ENCODE data around the gene CCN5. TPM values are rescaled to one million over a fixed set of nuclear protein-coding genes. Genes with fewer than 3 reads are reported as not detected.

The CCN5 gene
- total RNA-seq, 1 donor from 2014 or later, result 1.9 TPM

GRCh38 chr20:44738813-44739477 lies 23.8 kb downstream of the CCN5 start:
- peak; percentile 79 for ATAC-seq

DNA sequence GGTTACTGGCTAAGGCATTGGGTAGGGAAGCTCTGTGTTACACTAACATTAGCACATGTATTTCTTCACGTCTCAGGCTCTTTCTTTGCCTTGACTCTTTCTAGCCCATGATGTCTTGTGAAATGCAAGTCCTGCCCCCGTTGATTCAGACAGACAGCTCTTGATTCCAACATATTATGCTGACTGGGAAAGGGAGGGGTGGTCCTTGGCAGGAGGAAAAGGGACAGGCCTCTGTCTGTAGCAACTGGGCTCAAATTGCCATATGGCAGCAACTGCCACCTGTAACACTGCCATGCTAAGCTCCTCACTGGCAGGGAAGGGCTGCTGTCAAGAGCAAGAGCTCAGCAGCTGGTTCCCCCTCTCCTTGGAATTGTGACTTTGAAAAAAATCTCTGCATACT lies 24.8 kb downstream of the CCN5 start:
- ATAC-seq, result no peak

DNA sequence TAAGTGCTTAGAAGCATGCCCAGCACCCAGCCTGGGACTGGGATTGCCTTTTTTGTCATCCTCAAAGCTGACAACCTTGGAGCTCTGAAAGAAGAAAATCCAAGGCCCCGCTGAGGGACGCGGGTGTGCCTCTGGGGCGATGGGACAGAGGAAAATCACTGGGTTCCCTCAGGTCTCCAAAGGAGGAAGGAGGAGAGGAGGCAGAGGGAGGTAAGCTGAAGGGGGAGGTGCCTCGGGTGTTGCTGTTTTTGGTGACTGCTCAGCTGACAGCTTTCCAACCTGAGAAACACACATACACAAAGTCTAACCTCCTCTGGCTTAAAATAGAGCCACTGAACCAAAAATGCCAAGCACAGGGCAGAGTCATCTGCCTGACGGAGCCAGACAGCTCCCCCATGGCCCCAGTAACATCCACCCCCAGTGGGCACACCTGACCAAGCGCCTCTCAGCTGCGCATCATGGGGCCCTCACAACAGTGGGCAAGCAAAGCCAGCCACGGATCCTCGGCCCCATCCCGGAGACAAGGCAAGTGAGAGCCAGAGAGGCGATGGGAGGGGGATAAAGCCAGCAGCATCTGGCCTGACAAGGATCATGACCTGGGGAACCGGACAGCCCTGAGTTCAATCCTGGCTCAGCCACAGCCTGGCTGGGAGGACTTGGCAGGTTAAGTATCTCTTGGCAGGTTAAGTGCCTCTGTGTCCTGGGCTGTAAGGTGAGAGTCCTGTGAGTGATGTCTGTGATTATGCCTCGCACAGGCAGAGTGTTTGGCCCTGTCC lies 27.3 kb downstream of the CCN5 start:
- ATAC-seq, result no peak

GRCh38 chr20:44743080-44743701 lies 28.0 kb downstream of the CCN5 start:
- no peak for ATAC-seq

GRCh38 chr20:44743916-44744655 lies 28.9 kb downstream of the CCN5 start:
- ATAC-seq, result no peak

DNA sequence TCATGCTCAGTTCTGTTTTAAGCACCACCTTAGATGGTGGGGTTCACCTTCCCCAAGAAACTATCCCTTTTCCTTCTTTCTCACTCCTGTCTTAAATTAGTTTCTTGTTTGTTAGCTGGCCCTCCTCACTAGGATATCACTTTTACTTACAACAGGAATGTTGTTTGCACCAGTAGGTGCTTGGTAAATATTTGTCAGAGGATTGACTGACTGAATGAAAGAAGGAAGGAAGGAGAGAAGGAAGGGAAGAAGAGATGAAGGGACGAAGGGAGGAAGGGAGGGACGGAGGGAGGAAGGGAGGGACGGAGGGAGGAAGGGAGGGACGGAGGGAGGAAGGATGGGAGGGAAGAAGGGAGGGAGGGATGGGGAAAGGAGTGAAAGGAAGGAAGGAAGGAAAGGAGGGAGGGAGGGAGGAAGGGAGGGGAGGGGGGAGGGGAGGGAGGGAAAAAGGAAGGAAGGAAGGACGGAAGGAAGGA lies 30.0 kb downstream of the CCN5 start:
- ATAC-seq, result no peak

DNA sequence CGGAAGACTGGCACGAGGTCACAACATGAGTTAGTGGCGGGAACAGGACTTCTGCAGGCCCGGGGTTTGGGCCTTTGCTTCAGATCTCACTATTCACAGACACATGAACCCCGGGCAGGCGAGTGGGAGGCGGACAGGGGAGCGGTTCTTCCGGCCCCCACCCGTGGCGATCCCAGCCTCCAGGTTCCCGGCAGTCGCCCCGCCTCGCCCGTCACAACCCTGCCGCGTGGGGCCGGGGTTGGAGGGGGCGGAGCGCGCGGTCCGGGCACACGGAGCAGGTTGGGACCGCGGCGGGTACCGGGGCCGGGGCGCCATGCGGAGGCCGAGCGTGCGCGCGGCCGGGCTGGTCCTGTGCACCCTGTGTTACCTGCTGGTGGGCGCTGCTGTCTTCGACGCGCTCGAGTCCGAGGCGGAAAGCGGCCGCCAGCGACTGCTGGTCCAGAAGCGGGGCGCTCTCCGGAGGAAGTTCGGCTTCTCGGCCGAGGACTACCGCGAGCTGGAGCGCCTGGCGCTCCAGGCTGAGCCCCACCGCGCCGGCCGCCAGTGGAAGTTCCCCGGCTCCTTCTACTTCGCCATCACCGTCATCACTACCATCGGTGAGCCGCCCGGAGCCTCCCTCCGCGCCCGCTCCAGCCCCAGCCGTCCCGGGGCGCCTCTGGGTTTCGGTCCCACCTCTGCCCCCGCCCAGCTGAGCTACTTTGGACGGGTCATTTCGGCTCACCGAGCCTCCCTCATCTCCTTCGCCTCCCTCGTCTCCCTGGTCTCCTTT lies 30.6 kb downstream of the CCN5 start, which contains the start of gene KCNK15:
Gene KCNK15, plus strand, starts transcription at position 268 of the 769 bp plus-strand sequence. Its CDS starts 46 bp downstream, at position 314.
- peak; percentile 57 for ATAC-seq

GRCh38 chr20:44746367-44747165 lies 31.4 kb downstream of the CCN5 start:
- peak; percentile 12 for ATAC-seq

- ATAC-seq, result peak; percentile 73
Observed at GRCh38 chr20:44747166-44748004, 32.2 kb downstream of the CCN5 start.

DNA sequence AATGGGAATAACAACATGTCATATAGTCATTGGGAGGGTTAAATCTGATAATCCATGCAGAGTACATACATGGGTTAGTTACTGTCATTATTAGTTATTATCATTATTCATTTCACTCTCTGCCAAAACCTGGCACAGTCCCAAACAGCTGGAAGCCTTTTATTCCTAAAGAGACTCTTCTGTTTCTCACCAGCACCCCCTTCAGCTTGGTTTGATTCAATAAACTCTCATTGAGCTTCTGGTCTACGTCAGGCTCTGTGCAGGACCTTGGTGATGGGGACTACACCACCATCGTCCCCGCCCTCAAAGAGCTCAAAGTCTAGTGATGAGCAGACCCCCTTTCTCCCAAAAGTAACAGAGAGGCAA lies 32.8 kb downstream of the CCN5 start:
- ATAC-seq, result no peak

DNA sequence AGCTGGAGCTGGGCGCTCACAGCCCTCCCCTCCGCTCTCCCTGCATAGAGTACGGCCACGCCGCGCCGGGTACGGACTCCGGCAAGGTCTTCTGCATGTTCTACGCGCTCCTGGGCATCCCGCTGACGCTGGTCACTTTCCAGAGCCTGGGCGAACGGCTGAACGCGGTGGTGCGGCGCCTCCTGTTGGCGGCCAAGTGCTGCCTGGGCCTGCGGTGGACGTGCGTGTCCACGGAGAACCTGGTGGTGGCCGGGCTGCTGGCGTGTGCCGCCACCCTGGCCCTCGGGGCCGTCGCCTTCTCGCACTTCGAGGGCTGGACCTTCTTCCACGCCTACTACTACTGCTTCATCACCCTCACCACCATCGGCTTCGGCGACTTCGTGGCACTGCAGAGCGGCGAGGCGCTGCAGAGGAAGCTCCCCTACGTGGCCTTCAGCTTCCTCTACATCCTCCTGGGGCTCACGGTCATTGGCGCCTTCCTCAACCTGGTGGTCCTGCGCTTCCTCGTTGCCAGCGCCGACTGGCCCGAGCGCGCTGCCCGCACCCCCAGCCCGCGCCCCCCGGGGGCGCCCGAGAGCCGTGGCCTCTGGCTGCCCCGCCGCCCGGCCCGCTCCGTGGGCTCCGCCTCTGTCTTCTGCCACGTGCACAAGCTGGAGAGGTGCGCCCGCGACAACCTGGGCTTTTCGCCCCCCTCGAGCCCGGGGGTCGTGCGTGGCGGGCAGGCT lies 35.1 kb downstream of the CCN5 start:
- ATAC-seq, result no peak

DNA sequence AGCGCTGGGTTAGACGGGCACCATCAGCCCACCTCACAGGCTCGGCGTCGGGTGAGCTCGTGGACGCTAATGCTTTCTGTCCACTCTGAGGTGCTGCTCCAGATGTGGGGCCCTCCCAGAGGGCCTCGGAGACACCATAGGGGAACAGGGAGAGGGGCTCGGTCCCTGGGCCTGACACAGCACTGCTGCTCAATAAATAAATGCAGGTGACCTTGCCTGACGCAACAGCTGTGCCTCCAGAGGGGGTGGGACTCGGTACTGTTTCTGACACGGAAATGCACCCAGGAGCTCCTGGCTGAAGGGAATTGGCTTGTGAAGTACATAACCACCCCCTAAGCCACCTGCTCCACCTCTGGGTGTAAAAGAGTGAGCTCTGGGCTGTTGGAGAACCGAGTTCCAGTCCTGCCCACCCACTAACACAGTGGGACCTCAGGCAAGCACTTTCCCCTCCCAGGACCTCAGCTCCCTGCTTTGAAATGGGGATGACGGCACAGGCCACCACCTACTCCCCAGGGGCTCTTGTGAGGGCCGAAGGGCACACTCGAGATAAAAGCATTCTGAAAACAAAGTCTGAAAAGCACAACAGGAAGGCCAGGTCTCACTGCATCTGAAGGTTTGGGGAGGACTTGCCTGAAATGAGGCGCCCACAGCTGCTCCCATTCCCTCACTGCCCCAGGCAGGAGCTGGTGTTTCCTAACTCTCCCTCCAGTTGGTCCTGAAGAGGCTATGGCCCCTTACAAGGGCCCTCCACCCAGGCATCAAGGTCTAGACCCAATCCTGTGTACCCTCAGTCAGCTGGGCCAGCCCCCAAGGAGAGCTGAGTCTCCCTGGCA lies 37.1 kb downstream of the CCN5 start:
- ATAC-seq, result no peak

- ATAC-seq, result peak; percentile 19
Observed at GRCh38 chr20:44754554-44754953, 39.4 kb downstream of the CCN5 start.

DNA sequence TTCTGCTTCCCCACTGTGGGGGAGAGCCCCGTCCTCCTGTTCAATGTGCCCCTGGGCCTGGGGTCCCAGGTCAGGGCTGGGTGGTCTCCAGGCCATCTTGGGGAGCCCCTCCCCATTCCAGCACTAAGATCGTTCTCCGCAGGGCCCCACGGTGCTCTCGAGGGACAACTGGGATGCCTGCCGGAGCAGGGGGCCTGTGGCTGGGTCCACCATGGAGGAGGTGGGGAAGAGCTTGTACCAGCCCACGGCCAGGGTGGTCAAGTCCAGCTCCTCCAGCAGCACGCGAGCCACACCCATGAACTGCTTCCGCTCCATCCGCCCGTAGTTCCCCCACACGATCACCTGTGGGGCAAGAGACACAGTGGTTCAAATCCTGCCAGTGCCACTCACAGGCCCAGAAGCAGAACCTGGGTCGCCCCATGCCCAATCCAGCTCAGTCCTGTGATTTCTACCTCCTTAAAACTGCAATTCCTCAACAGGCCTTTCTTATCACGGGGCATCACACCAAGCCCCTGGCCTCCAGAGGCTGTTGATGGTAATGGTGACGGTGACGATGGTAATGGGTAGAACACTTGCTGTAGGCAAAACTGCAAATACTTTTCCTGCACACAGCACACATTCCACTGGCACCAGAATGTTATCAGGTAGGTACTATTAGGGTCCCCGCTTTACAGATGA lies 41.0 kb downstream of the CCN5 start:
- ATAC-seq, result no peak

DNA sequence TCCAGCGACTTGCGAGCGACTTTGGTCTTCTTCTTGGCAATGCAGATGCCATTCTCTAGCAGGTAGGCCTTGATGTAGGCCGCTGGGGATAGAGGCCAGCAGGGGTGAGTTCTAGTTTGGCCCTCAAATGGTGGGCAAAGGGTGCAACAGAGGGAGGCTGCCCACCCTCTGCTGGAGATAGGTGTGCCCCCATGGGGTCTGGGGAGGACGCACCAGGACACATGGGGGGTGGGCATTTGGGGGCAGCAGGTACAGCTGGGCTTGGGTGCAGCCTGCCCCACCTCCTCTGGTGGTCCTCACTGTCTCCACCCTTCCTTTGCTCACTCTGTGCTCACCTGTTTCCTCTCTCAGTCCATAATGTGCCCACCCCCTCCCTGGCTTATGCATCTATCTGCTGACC lies 41.8 kb downstream of the CCN5 start:
- no peak for ATAC-seq

- no peak for ATAC-seq
Observed at GRCh38 chr20:44758247-44759101, 43.3 kb downstream of the CCN5 start.

DNA sequence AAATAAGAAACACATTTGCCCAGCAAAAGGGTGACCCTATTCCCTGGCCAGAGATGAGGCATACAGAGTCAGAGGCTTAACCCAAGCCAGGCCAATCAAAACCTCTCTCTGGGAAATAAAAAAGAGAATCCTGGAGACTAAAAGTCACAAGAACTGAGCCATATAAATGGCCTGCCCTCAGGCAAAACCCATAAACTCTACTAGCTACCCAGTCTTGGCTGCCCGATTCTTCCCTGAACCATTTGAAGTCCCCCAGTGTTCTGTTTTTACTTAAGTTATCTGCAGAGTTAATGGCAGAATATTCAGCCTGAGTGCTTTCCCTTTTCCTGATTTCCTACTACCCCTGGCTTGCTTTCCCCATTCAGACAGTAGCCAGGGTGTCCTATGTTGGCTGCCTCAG lies 44.4 kb downstream of the CCN5 start:
- no peak for ATAC-seq
